HG03457 (cell line): ENCODE measurements around the gene LRIG1.

Experiments
- ATAC-seq: cut with Tn5 transposase; IDR thresholded peaks from one replicate; pipeline ENCODE4 v1.9.1; 2021; ENCODE audit warnings: moderate number of reproducible peaks; ENCODE audit not compliant: unreplicated experiment

Gene LRIG1

GRCh38 chr3:66363148-66363547, 137.7 kb downstream of the LRIG1 start:
- no peak for ATAC-seq

DNA sequence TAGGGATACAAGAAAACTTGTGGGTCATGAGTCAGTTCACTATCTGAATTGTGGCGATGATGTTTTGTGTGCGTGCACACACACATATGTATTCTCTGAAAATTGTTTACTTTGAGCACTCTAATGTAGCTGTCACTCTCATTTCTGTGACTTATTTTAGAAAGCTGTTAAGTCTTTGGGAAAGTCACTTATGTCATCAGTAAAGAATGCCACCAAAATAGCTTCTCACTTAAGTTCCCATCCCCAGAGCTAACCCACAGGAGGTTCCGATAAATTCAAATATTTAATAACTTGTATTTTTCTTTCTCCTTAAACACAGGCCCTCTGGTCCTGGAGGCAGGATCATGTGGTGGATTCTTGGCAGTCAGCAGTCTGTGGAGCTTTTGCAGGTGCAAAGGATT, 138.3 kb downstream of the LRIG1 start:
- no peak for ATAC-seq

- ATAC-seq: no peak
These were observed 139.5 kb downstream of the LRIG1 start for GRCh38 chr3:66361356-66361755.

DNA sequence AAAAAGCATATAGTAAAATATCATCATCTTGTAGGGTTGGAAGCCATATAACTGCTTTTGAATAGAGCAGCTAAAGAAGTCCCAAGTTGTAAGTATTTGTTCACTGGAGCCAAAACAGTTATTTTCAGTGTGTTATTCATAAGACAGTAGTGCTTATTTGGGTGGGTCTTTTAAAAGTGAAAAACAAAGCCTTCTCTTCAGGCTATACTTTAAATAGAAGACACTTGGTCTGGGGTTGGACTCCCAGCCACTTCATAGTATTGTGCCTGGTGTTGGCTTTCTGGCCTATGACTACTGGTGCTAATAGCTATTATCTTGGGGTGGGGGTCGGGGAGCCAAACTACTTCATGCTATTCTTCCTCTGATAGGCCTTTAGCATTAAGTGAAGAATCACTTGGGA, 144.8 kb downstream of the LRIG1 start:
- no peak for ATAC-seq

GRCh38 chr3:66355394-66355793, 145.4 kb downstream of the LRIG1 start:
- no peak for ATAC-seq

DNA sequence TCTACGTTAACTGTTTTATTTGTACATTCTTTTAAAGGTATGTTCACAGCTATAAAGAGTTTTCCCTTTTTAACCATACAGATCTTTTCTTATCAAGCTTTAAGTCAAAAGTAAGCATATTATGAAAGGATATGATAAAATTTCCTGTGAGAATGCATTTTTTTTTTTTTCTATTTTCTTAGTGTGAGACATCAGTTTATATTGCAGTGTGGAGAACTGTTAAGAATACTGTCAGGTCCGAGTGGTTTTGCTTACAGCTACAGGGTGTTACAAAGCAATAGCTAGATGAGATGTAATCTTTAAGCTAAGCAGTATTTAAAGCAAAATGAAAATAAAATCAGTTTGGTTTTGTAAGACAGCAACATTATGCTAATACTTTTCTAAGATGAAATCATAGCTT, 146.8 kb downstream of the LRIG1 start:
- no peak for ATAC-seq

DNA sequence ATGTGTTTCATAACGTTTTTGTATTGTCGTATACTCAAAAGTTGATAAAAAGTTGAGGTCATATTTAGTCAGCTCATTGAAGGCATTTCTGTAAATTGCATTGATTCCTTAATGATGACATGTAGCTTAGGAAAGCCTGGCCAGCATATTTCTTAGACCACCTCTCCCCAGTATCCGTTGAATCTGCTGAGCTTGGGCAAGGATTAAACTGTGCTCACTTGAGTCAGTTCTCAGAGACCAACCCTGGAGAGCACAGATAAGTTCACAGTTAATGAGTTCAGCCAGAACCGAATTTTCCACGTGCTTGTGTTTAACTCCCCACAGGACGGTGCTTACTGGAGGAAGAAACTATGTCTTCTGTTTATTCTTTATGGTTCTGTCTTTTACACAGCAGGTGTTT, 147.3 kb downstream of the LRIG1 start:
- ATAC-seq: no peak

GRCh38 chr3:66353039-66353438, 147.8 kb downstream of the LRIG1 start:
- ATAC-seq: no peak

DNA sequence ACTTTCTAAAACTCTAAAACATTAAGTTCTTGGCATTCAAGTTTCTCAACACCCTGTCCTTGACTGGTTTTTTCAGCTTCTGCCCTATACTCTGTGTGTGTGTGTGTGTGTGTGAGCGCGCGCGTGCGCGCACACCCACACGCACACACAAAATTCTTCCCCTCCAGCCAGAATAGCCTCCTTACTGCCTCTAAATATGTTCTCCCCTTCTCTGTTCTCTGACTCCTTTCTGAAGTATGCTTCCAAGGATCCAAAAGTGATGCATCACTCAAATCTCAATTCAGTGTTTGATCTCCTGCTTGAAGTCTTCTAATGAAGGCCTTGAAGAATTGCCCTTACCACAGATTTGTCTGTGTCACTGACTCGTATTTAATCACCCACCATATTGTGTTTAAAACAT, 150.2 kb downstream of the LRIG1 start:
- no peak for ATAC-seq

- no peak for ATAC-seq
These were observed 152.1 kb downstream of the LRIG1 start for GRCh38 chr3:66348704-66349103.

DNA sequence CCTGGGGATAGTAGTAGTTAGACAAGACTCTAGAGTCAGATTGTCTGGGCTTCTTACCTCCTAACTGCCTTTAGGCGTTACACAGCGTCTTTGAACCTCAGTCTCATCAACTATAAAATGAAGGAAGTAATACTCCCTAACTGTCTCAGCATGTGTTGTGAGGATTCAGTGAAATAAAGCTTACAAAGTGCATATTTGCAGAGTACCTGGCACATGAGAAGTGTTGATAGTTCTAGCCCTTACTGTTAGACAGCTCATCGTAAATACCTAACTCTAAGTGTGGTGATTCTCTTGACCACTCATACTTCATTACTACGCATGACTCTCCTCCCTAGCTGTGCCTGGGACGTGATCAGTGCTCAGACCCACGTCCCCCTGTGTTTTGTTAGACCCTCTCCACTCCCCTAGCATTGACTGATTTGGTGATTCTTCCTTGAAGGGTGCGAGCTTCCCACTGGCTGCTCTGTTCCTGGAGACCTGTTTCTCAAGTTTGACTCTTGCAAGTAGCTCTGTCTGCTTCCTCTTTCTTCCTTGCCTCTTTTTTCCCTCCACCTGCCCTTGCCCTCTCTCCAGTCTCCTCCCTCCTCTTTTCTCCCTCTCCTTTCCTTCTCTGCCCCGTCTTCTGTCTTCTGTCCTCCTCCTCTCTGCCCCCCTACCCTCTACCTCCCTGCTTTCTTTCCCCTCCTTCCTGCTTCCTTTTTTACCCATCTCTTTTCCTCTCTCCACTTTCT, 155.8 kb downstream of the LRIG1 start:
- no peak for ATAC-seq

DNA sequence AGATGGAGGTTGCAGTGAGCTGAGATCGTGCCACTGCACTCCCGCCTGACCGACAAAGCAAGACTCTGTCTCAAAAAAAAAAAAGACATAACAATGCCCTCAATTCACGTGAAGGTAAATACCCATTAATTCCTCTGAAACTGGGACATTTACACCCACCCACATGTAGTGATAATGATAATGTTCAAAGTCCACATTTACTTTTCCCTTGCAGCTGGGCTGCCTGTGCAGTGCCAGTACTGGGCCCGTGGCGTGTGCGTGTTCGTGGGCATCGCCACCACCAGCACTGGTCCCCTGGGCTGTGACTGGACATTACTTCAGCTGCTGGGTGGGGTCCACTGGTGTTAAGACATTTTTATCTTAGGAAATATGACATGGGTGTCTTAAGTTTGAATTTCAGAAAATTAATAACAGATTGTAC, 156.4 kb downstream of the LRIG1 start:
- no peak for ATAC-seq

DNA sequence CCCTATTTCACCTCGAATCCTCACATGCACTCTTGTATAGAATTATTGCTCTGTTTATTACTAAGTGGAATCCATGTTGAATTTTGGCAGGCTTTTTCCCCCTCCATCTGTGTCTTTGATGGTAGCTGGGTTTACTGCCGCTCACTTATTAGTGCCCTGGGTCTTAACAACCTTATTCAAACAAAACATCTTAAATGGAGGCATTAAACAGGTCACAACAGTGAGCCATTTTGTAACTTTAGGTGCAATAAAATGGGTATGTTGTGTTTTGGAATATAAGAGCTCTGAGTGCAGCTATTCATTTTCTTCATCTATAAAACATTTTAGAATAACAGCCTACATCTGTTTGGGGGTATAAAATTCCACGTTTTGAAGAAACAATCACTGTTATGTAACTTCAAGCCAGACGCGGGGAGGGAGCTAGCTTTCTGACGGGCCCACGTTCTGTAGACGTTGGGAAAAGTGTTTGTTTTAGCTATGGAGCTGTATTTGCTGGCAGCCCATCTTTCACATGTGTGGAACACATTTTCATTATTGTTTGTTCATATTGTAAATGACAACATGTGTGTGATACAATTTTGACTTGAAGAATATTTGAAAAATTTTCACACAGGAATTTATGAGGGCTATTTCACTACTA, 158.0 kb downstream of the LRIG1 start:
- ATAC-seq: no peak

DNA sequence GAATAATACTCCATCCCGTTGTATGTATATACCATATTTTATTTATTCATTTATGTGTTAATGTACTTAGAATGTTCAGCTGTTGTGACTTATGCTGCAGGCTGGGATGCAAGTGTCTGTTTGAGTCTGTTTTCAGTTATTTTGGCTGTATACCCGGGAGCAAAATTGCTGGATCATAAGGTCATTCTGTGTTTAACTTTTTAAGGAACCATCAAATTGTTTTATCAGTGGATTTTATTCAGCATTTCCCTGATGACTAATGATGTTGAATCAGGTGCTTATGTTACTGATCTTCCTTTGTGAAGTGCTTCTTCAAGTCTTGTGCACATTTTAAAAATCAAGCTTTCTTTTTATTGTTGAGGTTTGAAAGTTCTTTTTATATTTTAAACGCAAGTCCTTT, 161.9 kb downstream of the LRIG1 start:
- ATAC-seq: no peak

DNA sequence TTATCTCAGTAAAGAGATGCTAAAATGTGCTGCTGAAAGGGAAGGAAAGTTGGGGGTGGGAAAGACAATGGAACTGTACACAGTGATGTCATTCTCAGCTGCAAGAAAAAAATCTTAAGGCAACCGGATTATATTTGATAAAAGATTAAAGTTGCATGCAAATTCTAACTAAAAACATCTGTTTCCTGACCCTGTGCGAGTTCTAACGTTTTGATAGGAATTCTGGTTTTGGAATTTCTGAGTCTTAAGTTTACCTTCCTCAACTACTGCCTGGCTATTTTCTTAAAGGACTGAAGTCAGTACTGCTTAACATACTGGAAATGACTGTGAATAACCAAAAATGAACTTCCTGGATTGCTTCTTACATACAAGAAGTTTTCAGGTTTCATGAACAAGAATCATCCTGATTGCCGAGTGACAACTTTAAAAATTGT, 164.5 kb downstream of the LRIG1 start:
- ATAC-seq: no peak

- no peak for ATAC-seq
These were observed 165.2 kb downstream of the LRIG1 start for GRCh38 chr3:66335671-66336070.
